Endothelial cell of umbilical vein (primary cell): ENCODE data around the gene PDGFB. TPM values are rescaled to one million over a fixed set of nuclear protein-coding genes. Genes with fewer than 3 reads are reported as not detected.

Source experiments
- BruUV-seq: library from RNA; stranded (reverse); fragments of 400-500 nt; replicated peaks from 2 replicates; lab custom pipeline; 2021; lab: Mats Ljungman, UMichigan
- CTCF ChIA-PET: fragments of 300-600, 350-600 bp; sonication (Branson Sonifier 250); formaldehyde crosslinking; loops from one replicate; lab custom pipeline; 2021; ENCODE audit warnings: antibody characterized with exemption, inconsistent platforms; lab: Charles Lee
- POLR2A ChIA-PET: fragments of 300-600, 350-600 bp; sonication (Branson Sonifier 250); formaldehyde crosslinking; loops from one replicate; lab custom pipeline; 2021; ENCODE audit warnings: antibody characterized with exemption, inconsistent platforms; lab: Charles Lee
- DNase-seq: peaks from one replicate; pipeline ENCODE4 v3.0.0-alpha.2; 2011; ENCODE audit warnings: low read depth, low spot score
- FAIRE-seq: peaks from 2 replicates; lab custom pipeline; 2011; peaks lifted over from hg19 to GRCh38; lab: Jason Lieb, UNC
- H2AFZ ChIP-seq: 2 replicates; pipeline ENCODE4 v1.6.0; 2012; ENCODE audit warnings: low read depth, low read length, control low read depth, inconsistent platforms
- H3K27ac ChIP-seq: 2 replicates; pipeline ENCODE4 v1.5.1; 2011; ENCODE audit warnings: low read depth, mild to moderate bottlenecking, control low read depth, low read length, moderate library complexity; ENCODE audit not compliant: insufficient read depth
- H3K27me3 ChIP-seq, 2 experiments: 2 replicates each; pipeline versions ENCODE4 v1.6.0 to v1.6.1; 2011; ENCODE audit warnings: low read length in 2 of 2, mixed read lengths in 1 of 2; ENCODE audit not compliant: control insufficient read depth in 2 of 2, insufficient read depth in 2 of 2
- H3K36me3 ChIP-seq, 2 experiments: 2 replicates in 1 of 2; 3 replicates in 1 of 2; pipeline ENCODE4 v1.5.1; 2011; ENCODE audit warnings: low read length in 2 of 2, mild to moderate bottlenecking in 1 of 2, moderate library complexity in 1 of 2; ENCODE audit not compliant: control insufficient read depth in 2 of 2, insufficient read depth in 2 of 2; ENCODE audit errors: extremely low read depth in 1 of 2
- H3K4me1 ChIP-seq: 3 replicates; pipeline ENCODE4 v1.5.1; 2011; ENCODE audit warnings: mild to moderate bottlenecking, low read length; ENCODE audit not compliant: control insufficient read depth, insufficient read depth; ENCODE audit errors: extremely low read depth
- H3K4me2 ChIP-seq: 2 replicates; pipeline ENCODE4 v1.6.1; 2011; ENCODE audit warnings: low read length, control low read depth, mixed read lengths; ENCODE audit not compliant: insufficient read depth
- H3K4me3 ChIP-seq, 3 experiments: fragments of 200-600 bp in 1 of 3; sonication (generic), shearing (Covaris generic) in 1 of 3; replicated peaks in 1 of 3; 2 replicates each; pipeline ENCODE4 v1.5.1; 2011 to 2016; ENCODE audit warnings: control low read depth in 3 of 3, low read length in 3 of 3, mild to moderate bottlenecking in 2 of 3, inconsistent platforms in 1 of 3, low read depth in 1 of 3, moderate library complexity in 1 of 3; ENCODE audit not compliant: insufficient read depth in 1 of 3
- H3K79me2 ChIP-seq: 2 replicates; pipeline ENCODE4 v1.6.0; 2012; ENCODE audit warnings: low read length, inconsistent platforms; ENCODE audit not compliant: control insufficient read depth, insufficient read depth
- H3K9ac ChIP-seq: replicated peaks from 2 replicates; pipeline ENCODE3; 2011; ENCODE audit warnings: low read length, control low read depth; ENCODE audit not compliant: insufficient read depth; ENCODE audit errors: extremely low read depth
- H3K9me1 ChIP-seq: replicated peaks from 3 replicates; pipeline ENCODE4 v1.6.0; 2011; ENCODE audit warnings: mild to moderate bottlenecking, low read length; ENCODE audit not compliant: control insufficient read depth, insufficient read depth; ENCODE audit errors: extremely low read depth
- H3K9me3 ChIP-seq: replicated peaks from 2 replicates; pipeline ENCODE4 v1.5.1; 2012; ENCODE audit warnings: low read length, inconsistent platforms; ENCODE audit not compliant: control insufficient read depth, insufficient read depth
- H4K20me1 ChIP-seq: replicated peaks from 2 replicates; pipeline ENCODE3; 2011; ENCODE audit warnings: mild to moderate bottlenecking, low read length; ENCODE audit not compliant: control insufficient read depth, insufficient read depth; ENCODE audit errors: extremely low read depth
- MYC ChIP-seq: IDR thresholded peaks from one replicate; pipeline ENCODE4 v1.6.1; 2011; ENCODE audit warnings: mild to moderate bottlenecking, low read depth, low read length
- POLR2A ChIP-seq: IDR thresholded peaks from 2 replicates; pipeline ENCODE4 v1.6.1; 2012; ENCODE audit warnings: low read depth, mild to moderate bottlenecking, control low read depth, low read length
- dilution Hi-C: fragments of 300-500 bp; cut with MboI; formaldehyde crosslinking; loops from one replicate; pipeline ENCODE4 v1.15.0; 2019; ENCODE audit warnings: low sequenced_read_pairs; ENCODE audit not compliant: extremely low pct_ligation_motif_present
- intact Hi-C: fragments of 100-400 bp; cut with micrococcal nuclease; formaldehyde crosslinking; loops from one replicate; pipeline ENCODE4 v1.10.0; 2022
- polyA plus RNA-seq, 4 experiments: library from polyadenylated mRNA; depleted of rRNA in 3 of 4; stranded (reverse) in 3 of 4; unstranded in 1 of 4; fragments of >200 nt; gene quantifications; 2 replicates each; pipeline versions ENCODE4 v1.2.1 to v1.2.3, GENCODE V29; 2011 to 2012; ENCODE audit warnings: missing spikeins in 1 of 4
- total RNA-seq: library from RNA; stranded (reverse); gene quantifications from 2 replicates; pipeline ENCODE4 v1.2.3, GENCODE V29; 2021
- TF ChIP-seq, protein P1 (sequence below), 2 donors: IDR thresholded peaks; 1 replicate in 1 of 2; 2 replicates in 1 of 2; pipeline ENCODE4 v1.5.1; 2011; ENCODE audit warnings: low read length in 2 of 2, mild to moderate bottlenecking in 2 of 2, moderate library complexity in 2 of 2, control low read depth in 1 of 2, inconsistent platforms in 1 of 2, low read depth in 1 of 2; ENCODE audit not compliant: insufficient read depth in 1 of 2; ENCODE audit errors: extremely low read depth in 1 of 2

PDGFB gene
- total and polyA plus RNA-seq, 2 donors (not counting 3 experiments of a cell fraction or from before 2014, with no cell fraction given), result 135 to 240 TPM

GRCh38 chr22:39176714-39177455 is 67.9 kb downstream of the PDGFB start:
- H3K36me3 ChIP-seq, result no peaks in the 10 kb centered on the region
- peak; percentile 21 for DNase-seq
- no peaks in the 10 kb centered on the region for H3K9me3 ChIP-seq
- TSS peak; percentile 73 for BruUV-seq
- POLR2A ChIA-PET, result interaction anchor here (2.0 kb wide), 1 partner anchor 142 kb away, joined by 7 read pairs; no protein-coding TSS in a partner anchor
- intact Hi-C loops (loop anchor here (10.0 kb wide), 1 partner anchor 348 kb away; the partner anchor contains the start of gene ATF4), dilution Hi-C loops (no loop called here)
- TF ChIP-seq MYC (no peak), POLR2A (no peak)
- TF ChIP-seq, protein P1, sequence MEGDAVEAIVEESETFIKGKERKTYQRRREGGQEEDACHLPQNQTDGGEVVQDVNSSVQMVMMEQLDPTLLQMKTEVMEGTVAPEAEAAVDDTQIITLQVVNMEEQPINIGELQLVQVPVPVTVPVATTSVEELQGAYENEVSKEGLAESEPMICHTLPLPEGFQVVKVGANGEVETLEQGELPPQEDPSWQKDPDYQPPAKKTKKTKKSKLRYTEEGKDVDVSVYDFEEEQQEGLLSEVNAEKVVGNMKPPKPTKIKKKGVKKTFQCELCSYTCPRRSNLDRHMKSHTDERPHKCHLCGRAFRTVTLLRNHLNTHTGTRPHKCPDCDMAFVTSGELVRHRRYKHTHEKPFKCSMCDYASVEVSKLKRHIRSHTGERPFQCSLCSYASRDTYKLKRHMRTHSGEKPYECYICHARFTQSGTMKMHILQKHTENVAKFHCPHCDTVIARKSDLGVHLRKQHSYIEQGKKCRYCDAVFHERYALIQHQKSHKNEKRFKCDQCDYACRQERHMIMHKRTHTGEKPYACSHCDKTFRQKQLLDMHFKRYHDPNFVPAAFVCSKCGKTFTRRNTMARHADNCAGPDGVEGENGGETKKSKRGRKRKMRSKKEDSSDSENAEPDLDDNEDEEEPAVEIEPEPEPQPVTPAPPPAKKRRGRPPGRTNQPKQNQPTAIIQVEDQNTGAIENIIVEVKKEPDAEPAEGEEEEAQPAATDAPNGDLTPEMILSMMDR (IDR thresholded peaks at IDR 0.05; ENCODE audit: extremely low read depth in 1 of 2, insufficient read depth in 1 of 2, low read depth in 1 of 2, low read length in 2 of 2), result no peak
- H2AFZ ChIP-seq, result no peak overlapping the region
- H3K4me3 ChIP-seq, result no peak overlapping the region
- H3K4me1 ChIP-seq, result peaks cover 74% of the 10 kb centered on the region
- peak overlapping the region; percentile 99 for H3K27ac ChIP-seq
- H4K20me1 ChIP-seq, result no peaks in the 10 kb centered on the region
- H3K27me3 ChIP-seq, result no peaks in the 10 kb centered on the region
- H3K79me2 ChIP-seq, result no peaks in the 10 kb centered on the region
- no peaks in the 10 kb centered on the region for H3K9me1 ChIP-seq
- no peak for FAIRE-seq
- H3K4me2 ChIP-seq, result peak overlapping the region; percentile 12
- peak overlapping the region; percentile 80 for H3K9ac ChIP-seq
- CTCF ChIA-PET, result interaction anchor here (1.2 to 1.7 kb wide), 3 partner anchors 54 to 140 kb away, joined by 3 to 5 read pairs (median 4); partner anchors contain the start of gene PDGFB
